ENCODE measurements around the gene DNHD1.

DNHD1 gene

GRCh38 chr11:6531267-6531752 is 34.2 kb downstream of the DNHD1 start:
- H3K4me1 ChIP-seq (ENCODE audit: insufficient read depth, low read length), result no peaks in the 10 kb centered on the region
- H3K36me3 ChIP-seq (ENCODE audit: insufficient read depth, low read length), result no peaks in the 10 kb centered on the region; the same call in none of the 2 replicates
- no peak overlapping the region for H3K9ac ChIP-seq (ENCODE audit: low read depth, low read length)
- H3K9me3 ChIP-seq (ENCODE audit: control insufficient read depth, insufficient read depth, low read length), result no peaks in the 10 kb centered on the region

- H3K4me1 ChIP-seq (ENCODE audit: insufficient read depth, low read length), result peaks cover 8% of the 10 kb centered on the region; the same call in 1 of the 2 replicates
- H3K9me3 ChIP-seq (ENCODE audit: control insufficient read depth, insufficient read depth, low read length), result no peaks in the 10 kb centered on the region
- H3K36me3 ChIP-seq (ENCODE audit: insufficient read depth, low read length), result no peaks in the 10 kb centered on the region; the same call in 1 of the 2 replicates
- H3K9ac ChIP-seq (ENCODE audit: low read depth, low read length), result no peak overlapping the region
These were observed 41.4 kb downstream of the DNHD1 start for GRCh38 chr11:6538456-6538855.

GRCh38 chr11:6538945-6539344 is 41.9 kb downstream of the DNHD1 start:
- H3K4me1 ChIP-seq (ENCODE audit: insufficient read depth, low read length), result peaks cover 8% of the 10 kb centered on the region; the same call in 1 of the 2 replicates
- H3K36me3 ChIP-seq (ENCODE audit: insufficient read depth, low read length), result no peaks in the 10 kb centered on the region; the same call in 1 of the 2 replicates
- no peak overlapping the region for H3K9ac ChIP-seq (ENCODE audit: low read depth, low read length)
- H3K9me3 ChIP-seq (ENCODE audit: control insufficient read depth, insufficient read depth, low read length), result no peaks in the 10 kb centered on the region

- Histone ChIP-seq H3K9me3 (ENCODE audit: control insufficient read depth, insufficient read depth, low read length) (no peaks in the 10 kb centered on the region), H3K36me3 (ENCODE audit: insufficient read depth, low read length) (no peaks in the 10 kb centered on the region; the same call in 1 of the 2 replicates), H3K4me1 (ENCODE audit: insufficient read depth, low read length) (peaks cover 8% of the 10 kb centered on the region; the same call in 1 of the 2 replicates), H3K9ac (ENCODE audit: low read depth, low read length) (no peak overlapping the region)
These were observed 42.7 kb downstream of the DNHD1 start for GRCh38 chr11:6539748-6540268.

- Histone ChIP-seq H3K9ac (ENCODE audit: low read depth, low read length) (no peak overlapping the region), H3K4me1 (ENCODE audit: insufficient read depth, low read length) (peaks cover 8% of the 10 kb centered on the region; the same call in 1 of the 2 replicates), H3K36me3 (ENCODE audit: insufficient read depth, low read length) (no peaks in the 10 kb centered on the region; the same call in 1 of the 2 replicates), H3K9me3 (ENCODE audit: control insufficient read depth, insufficient read depth, low read length) (no peaks in the 10 kb centered on the region)
These were observed 44.3 kb downstream of the DNHD1 start for GRCh38 chr11:6541356-6541755.

GRCh38 chr11:6542727-6543126 is 45.6 kb downstream of the DNHD1 start:
- no peak overlapping the region for H3K9ac ChIP-seq (ENCODE audit: low read depth, low read length)

GRCh38 chr11:6544921-6545850 is 48.1 kb downstream of the DNHD1 start:
- Histone ChIP-seq H3K4me1 (ENCODE audit: insufficient read depth, low read length) (no peaks in the 10 kb centered on the region), H3K9me3 (ENCODE audit: control insufficient read depth, insufficient read depth, low read length) (no peaks in the 10 kb centered on the region), H3K9ac (ENCODE audit: low read depth, low read length) (no peak overlapping the region), H3K36me3 (ENCODE audit: insufficient read depth, low read length) (no peaks in the 10 kb centered on the region; the same call in 1 of the 2 replicates)

More at GRCh38 chr11:6542727-6543126, 45.6 kb downstream of the DNHD1 start:
- no peaks in the 10 kb centered on the region; the same call in 1 of the 2 replicates for H3K36me3 ChIP-seq (ENCODE audit: insufficient read depth, low read length)
- no peaks in the 10 kb centered on the region for H3K9me3 ChIP-seq (ENCODE audit: control insufficient read depth, insufficient read depth, low read length)
- H3K4me1 ChIP-seq (ENCODE audit: insufficient read depth, low read length), result peaks cover 8% of the 10 kb centered on the region; the same call in 1 of the 2 replicates

- Histone ChIP-seq H3K36me3 (ENCODE audit: insufficient read depth, low read length) (no peaks in the 10 kb centered on the region; the same call in 1 of the 2 replicates), H3K4me1 (ENCODE audit: insufficient read depth, low read length) (no peaks in the 10 kb centered on the region), H3K9ac (ENCODE audit: low read depth, low read length) (no peak overlapping the region), H3K9me3 (ENCODE audit: control insufficient read depth, insufficient read depth, low read length) (no peaks in the 10 kb centered on the region)
These were observed 49.0 kb downstream of the DNHD1 start for GRCh38 chr11:6545917-6546605.

- H3K36me3 ChIP-seq (ENCODE audit: insufficient read depth, low read length), result no peaks in the 10 kb centered on the region; the same call in 1 of the 2 replicates
- no peaks in the 10 kb centered on the region for H3K4me1 ChIP-seq (ENCODE audit: insufficient read depth, low read length)
- no peaks in the 10 kb centered on the region for H3K9me3 ChIP-seq (ENCODE audit: control insufficient read depth, insufficient read depth, low read length)
- H3K9ac ChIP-seq (ENCODE audit: low read depth, low read length), result no peak overlapping the region
These were observed 49.7 kb downstream of the DNHD1 start for GRCh38 chr11:6546735-6547134.

- H3K36me3 ChIP-seq (ENCODE audit: insufficient read depth, low read length), result no peaks in the 10 kb centered on the region; the same call in 1 of the 2 replicates
- H3K9me3 ChIP-seq (ENCODE audit: control insufficient read depth, insufficient read depth, low read length), result no peaks in the 10 kb centered on the region
- H3K9ac ChIP-seq (ENCODE audit: low read depth, low read length), result no peak overlapping the region
- no peaks in the 10 kb centered on the region for H3K4me1 ChIP-seq (ENCODE audit: insufficient read depth, low read length)
These were observed 50.1 kb downstream of the DNHD1 start for GRCh38 chr11:6547177-6547576.

- Histone ChIP-seq H3K9ac (ENCODE audit: low read depth, low read length) (no peak overlapping the region), H3K4me1 (ENCODE audit: insufficient read depth, low read length) (no peaks in the 10 kb centered on the region), H3K9me3 (ENCODE audit: control insufficient read depth, insufficient read depth, low read length) (no peaks in the 10 kb centered on the region), H3K36me3 (ENCODE audit: insufficient read depth, low read length) (no peaks in the 10 kb centered on the region)
These were observed 51.0 kb downstream of the DNHD1 start for GRCh38 chr11:6548121-6548520.

GRCh38 chr11:6548641-6549040 is 51.6 kb downstream of the DNHD1 start:
- no peaks in the 10 kb centered on the region for H3K4me1 ChIP-seq (ENCODE audit: insufficient read depth, low read length)
- H3K36me3 ChIP-seq (ENCODE audit: insufficient read depth, low read length), result no peaks in the 10 kb centered on the region
- H3K9me3 ChIP-seq (ENCODE audit: control insufficient read depth, insufficient read depth, low read length), result no peaks in the 10 kb centered on the region
- no peak overlapping the region for H3K9ac ChIP-seq (ENCODE audit: low read depth, low read length)

- no peaks in the 10 kb centered on the region for H3K36me3 ChIP-seq (ENCODE audit: insufficient read depth, low read length)
- H3K9me3 ChIP-seq (ENCODE audit: control insufficient read depth, insufficient read depth, low read length), result no peaks in the 10 kb centered on the region
- no peak overlapping the region for H3K9ac ChIP-seq (ENCODE audit: low read depth, low read length)
- H3K4me1 ChIP-seq (ENCODE audit: insufficient read depth, low read length), result no peaks in the 10 kb centered on the region
These were observed 56.6 kb downstream of the DNHD1 start for GRCh38 chr11:6553634-6554033.

Data from ES-I3 (cell line).